ENCODE results near the gene ZSWIM8. TPM values are rescaled to one million over a fixed set of nuclear protein-coding genes. Genes with fewer than 3 reads are reported as not detected.

The ZSWIM8 gene
- total and polyA plus RNA-seq, 2 experiments from 2014 or later, result 20.5 to 30.4 TPM

DNA sequence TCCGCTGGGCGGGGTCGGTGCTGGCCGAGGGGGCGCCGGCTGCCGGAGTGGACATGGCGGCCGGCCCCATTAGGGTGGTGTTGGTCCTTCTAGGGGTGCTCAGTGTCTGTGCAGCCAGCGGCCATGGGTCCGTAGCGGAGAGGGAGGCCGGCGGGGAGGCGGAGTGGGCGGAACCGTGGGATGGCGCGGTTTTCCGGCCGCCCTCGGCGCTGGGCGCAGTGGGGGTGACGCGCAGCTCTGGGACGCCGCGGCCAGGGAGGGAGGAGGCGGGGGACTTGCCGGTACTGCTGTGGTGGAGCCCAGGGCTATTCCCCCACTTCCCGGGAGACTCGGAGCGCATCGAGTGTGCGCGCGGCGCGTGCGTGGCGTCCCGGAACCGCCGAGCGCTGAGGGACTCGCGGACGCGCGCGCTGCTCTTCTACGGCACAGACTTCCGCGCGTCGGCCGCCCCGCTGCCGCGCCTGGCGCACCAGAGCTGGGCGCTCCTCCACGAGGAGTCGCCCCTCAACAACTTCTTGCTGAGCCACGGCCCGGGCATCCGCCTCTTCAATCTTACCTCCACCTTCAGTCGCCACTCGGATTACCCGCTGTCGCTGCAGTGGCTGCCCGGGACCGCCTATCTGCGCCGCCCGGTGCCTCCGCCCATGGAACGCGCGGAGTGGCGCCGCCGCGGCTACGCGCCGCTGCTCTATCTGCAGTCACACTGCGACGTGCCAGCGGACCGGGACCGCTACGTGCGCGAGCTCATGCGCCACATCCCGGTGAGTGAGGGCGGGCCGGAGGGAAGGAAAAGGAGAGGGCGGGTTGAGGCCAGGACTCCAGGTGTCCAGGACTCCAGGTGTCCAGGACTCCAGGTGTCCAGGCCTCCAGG is 12.9 kb upstream of the ZSWIM8 start:
- peak overlapping the region; percentile 88 for H3K4me3 ChIP-seq
- ATAC-seq, result peak; percentile 76

More for the DNA sequence above, 12.9 kb upstream of the ZSWIM8 start:
- Histone ChIP-seq H3K79me2 (replicated peaks; ENCODE audit: insufficient read depth) (peaks cover 17% of the 10 kb centered on the region; the same call in 1 of the 2 replicates), H3K9me2 (ENCODE audit: insufficient read depth) (no peaks in the 10 kb centered on the region), H3F3A (replicated peaks; ENCODE audit: low read depth) (peaks cover 40% of the 10 kb centered on the region), H2AFZ (peak overlapping the region; percentile 93), H4K20me1 (replicated peaks; ENCODE audit: insufficient read depth) (peaks cover 9% of the 10 kb centered on the region), H3K36me3 (ENCODE audit: insufficient read depth) (peaks cover 2% of the 10 kb centered on the region; the same call in 1 of the 2 replicates), H3K4me1 (ENCODE audit: insufficient read depth) (peaks cover 18% of the 10 kb centered on the region; the same call in 1 of the 2 replicates), H3K27me3 (ENCODE audit: insufficient read depth) (no peaks in the 10 kb centered on the region), H3K27ac (ENCODE audit: low read depth) (peak overlapping the region; percentile 52), H3K4me2 (peak overlapping the region; percentile 96)
- peak; percentile 83 for DNase-seq (ENCODE audit: low spot score)
- Mint-ChIP-seq H3K9me3 (no peaks in the 10 kb centered on the region), H3K36me3 (ENCODE audit: low read depth) (peaks cover 47% of the 10 kb centered on the region), H3K4me3 (peak overlapping the region; percentile 91), H3K4me1 (peaks cover 27% of the 10 kb centered on the region), H3K27ac (peak overlapping the region; percentile 76), H3K27me3 (ENCODE audit: insufficient read depth, low read depth, poor library complexity) (peaks cover 13% of the 10 kb centered on the region)
- no peak for TF ChIP-seq STAT1 (IDR thresholded peaks at IDR 0.05; ENCODE audit: unreplicated experiment)
- TF ChIP-seq, protein P1, sequence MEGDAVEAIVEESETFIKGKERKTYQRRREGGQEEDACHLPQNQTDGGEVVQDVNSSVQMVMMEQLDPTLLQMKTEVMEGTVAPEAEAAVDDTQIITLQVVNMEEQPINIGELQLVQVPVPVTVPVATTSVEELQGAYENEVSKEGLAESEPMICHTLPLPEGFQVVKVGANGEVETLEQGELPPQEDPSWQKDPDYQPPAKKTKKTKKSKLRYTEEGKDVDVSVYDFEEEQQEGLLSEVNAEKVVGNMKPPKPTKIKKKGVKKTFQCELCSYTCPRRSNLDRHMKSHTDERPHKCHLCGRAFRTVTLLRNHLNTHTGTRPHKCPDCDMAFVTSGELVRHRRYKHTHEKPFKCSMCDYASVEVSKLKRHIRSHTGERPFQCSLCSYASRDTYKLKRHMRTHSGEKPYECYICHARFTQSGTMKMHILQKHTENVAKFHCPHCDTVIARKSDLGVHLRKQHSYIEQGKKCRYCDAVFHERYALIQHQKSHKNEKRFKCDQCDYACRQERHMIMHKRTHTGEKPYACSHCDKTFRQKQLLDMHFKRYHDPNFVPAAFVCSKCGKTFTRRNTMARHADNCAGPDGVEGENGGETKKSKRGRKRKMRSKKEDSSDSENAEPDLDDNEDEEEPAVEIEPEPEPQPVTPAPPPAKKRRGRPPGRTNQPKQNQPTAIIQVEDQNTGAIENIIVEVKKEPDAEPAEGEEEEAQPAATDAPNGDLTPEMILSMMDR (conservative IDR thresholded peaks at IDR 0.05; ENCODE audit: low read depth in 2 of 2), result peak in 1 of 2 experiments; percentile 28; a peak in 1 of 4 replicates
- TF ChIP-seq, protein P2, sequence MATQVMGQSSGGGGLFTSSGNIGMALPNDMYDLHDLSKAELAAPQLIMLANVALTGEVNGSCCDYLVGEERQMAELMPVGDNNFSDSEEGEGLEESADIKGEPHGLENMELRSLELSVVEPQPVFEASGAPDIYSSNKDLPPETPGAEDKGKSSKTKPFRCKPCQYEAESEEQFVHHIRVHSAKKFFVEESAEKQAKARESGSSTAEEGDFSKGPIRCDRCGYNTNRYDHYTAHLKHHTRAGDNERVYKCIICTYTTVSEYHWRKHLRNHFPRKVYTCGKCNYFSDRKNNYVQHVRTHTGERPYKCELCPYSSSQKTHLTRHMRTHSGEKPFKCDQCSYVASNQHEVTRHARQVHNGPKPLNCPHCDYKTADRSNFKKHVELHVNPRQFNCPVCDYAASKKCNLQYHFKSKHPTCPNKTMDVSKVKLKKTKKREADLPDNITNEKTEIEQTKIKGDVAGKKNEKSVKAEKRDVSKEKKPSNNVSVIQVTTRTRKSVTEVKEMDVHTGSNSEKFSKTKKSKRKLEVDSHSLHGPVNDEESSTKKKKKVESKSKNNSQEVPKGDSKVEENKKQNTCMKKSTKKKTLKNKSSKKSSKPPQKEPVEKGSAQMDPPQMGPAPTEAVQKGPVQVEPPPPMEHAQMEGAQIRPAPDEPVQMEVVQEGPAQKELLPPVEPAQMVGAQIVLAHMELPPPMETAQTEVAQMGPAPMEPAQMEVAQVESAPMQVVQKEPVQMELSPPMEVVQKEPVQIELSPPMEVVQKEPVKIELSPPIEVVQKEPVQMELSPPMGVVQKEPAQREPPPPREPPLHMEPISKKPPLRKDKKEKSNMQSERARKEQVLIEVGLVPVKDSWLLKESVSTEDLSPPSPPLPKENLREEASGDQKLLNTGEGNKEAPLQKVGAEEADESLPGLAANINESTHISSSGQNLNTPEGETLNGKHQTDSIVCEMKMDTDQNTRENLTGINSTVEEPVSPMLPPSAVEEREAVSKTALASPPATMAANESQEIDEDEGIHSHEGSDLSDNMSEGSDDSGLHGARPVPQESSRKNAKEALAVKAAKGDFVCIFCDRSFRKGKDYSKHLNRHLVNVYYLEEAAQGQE (IDR thresholded peaks at IDR 0.05; ENCODE audit: unreplicated experiment), result peak; percentile 16
- TF ChIP-seq POLR2AphosphoS5 (IDR thresholded peaks at IDR 0.05; ENCODE audit: low read depth), result peak; percentile 84
- peak; percentile 71 for TF ChIP-seq CREB1 (CRISPR knock-in tag; IDR thresholded peaks at IDR 0.05; ENCODE audit: low read depth)

Measured in GM23338 (cell line).